CD4-positive, alpha-beta T cell (primary cell): Measurements from ENCODE around the gene KDR. TPM values are rescaled to one million over a fixed set of nuclear protein-coding genes. Genes with fewer than 3 reads are reported as not detected.

Experiments used
- ATAC-seq: fragments of 200-7000 bp; cut with Tn5 transposase; one replicate; pipeline ENCODE4 v1.10.0; 2022; ENCODE audit warnings: mild to moderate bottlenecking; ENCODE audit not compliant: poor library complexity
- CTCF ChIA-PET: fragments of 350-600 bp; sonication (Branson Sonifier 250); formaldehyde crosslinking; loops from one replicate; lab custom pipeline; 2021; ENCODE audit warnings: antibody characterized with exemption, inconsistent platforms; lab: Charles Lee
- POLR2A ChIA-PET: fragments of 350-600 bp; sonication (Branson Sonifier 250); formaldehyde crosslinking; loops from one replicate; lab custom pipeline; 2021; ENCODE audit warnings: antibody characterized with exemption, inconsistent platforms; lab: Charles Lee
- DNase-seq, 14 experiments: peaks; one replicate each; pipeline ENCODE4 v3.0.0-alpha.2; 2013 to 2020; ENCODE audit warnings: mixed read lengths in 2 of 14
- H3K27ac ChIP-seq, 2 donors: one replicate each; pipeline versions ENCODE4 v1.5.1 to v1.7.0; 2013; ENCODE audit warnings: low read length in 2 of 2, low read depth in 1 of 2, mild to moderate bottlenecking in 1 of 2
- H3K27me3 ChIP-seq, 2 experiments: 1 replicate in 1 of 2; 2 replicates in 1 of 2; pipeline versions ENCODE4 v1.6.1 to v1.7.0; 2013; ENCODE audit warnings: low read length in 2 of 2, control low read depth in 1 of 2, mild to moderate bottlenecking in 1 of 2, moderate library complexity in 1 of 2; ENCODE audit not compliant: insufficient read depth in 2 of 2, control insufficient read depth in 1 of 2
- H3K36me3 ChIP-seq: one replicate; pipeline ENCODE4 v1.6.1; 2013; ENCODE audit warnings: low read length, control low read depth; ENCODE audit not compliant: insufficient read depth
- H3K4me1 ChIP-seq: one replicate; pipeline ENCODE4 v1.6.1; 2013; ENCODE audit warnings: low read length, control low read depth; ENCODE audit not compliant: insufficient read depth
- H3K4me3 ChIP-seq: one replicate; pipeline ENCODE4 v1.5.1; 2013; ENCODE audit warnings: mild to moderate bottlenecking, low read length, moderate library complexity
- H3K9me3 ChIP-seq, 2 experiments: 1 replicate in 1 of 2; 2 replicates in 1 of 2; pipeline versions ENCODE4 v1.6.1 to v1.7.0; 2013; ENCODE audit warnings: low read length in 2 of 2, mild to moderate bottlenecking in 2 of 2, control low read depth in 1 of 2, moderate library complexity in 1 of 2; ENCODE audit not compliant: control insufficient read depth in 1 of 2, insufficient read depth in 1 of 2
- H3K27ac Mint-ChIP-seq: one replicate; pipeline ENCODE4 v1.8.0; 2020; ENCODE audit warnings: mixed read lengths
- H3K27me3 Mint-ChIP-seq: one replicate; pipeline ENCODE4 v1.8.0; 2021; ENCODE audit warnings: mixed read lengths
- H3K36me3 Mint-ChIP-seq: one replicate; pipeline ENCODE4 v1.8.0; 2021; ENCODE audit warnings: low read depth, mixed read lengths
- H3K4me1 Mint-ChIP-seq: one replicate; pipeline ENCODE4 v1.8.0; 2021; ENCODE audit warnings: low read depth, mixed read lengths
- H3K4me3 Mint-ChIP-seq: one replicate; pipeline ENCODE4 v1.8.0; 2020; ENCODE audit warnings: mild to moderate bottlenecking, mixed read lengths
- H3K9me3 Mint-ChIP-seq: one replicate; pipeline ENCODE4 v1.8.0; 2020; ENCODE audit warnings: mixed read lengths
- CTCF ChIP-seq: fragments of 200-600 bp; IDR thresholded peaks from one replicate; pipeline ENCODE4 v1.8.0; 2022; ENCODE audit warnings: antibody characterized with exemption, mild to moderate bottlenecking
- intact Hi-C, 2 experiments: fragments of 100-400 bp; cut with DNase I in 1 of 2; cut with micrococcal nuclease in 1 of 2; formaldehyde crosslinking; loops; one replicate each; pipeline versions ENCODE4 v1.15.1 to v1.9.0; 2023 to 2025; cut with DNase I, micrococcal nuclease
- total RNA-seq, 174 experiments: library from RNA in 2 of 174; stranded (reverse) in 2 of 174; gene quantifications; one replicate each; pipeline ENCODE4 v1.2.3 and lab custom pipeline; 2021 to 2026

The KDR gene
- total RNA-seq, 2 experiments from 2014 or later, result not detected

GRCh38 chr4:55080174-55080865 is 45.1 kb downstream of the KDR start:
- TF ChIP-seq CTCF, result no peak
- ATAC-seq (no peak), DNase-seq (no peak)
- H3K27me3 ChIP-seq, result peaks cover 0 to 9% of the 10 kb centered on the region in 2 experiments
- Mint-ChIP-seq H3K27me3 (peaks cover 29% of the 10 kb centered on the region), H3K4me3 (no peak overlapping the region), H3K4me1 (no peaks in the 10 kb centered on the region), H3K36me3 (no peaks in the 10 kb centered on the region), H3K9me3 (no peaks in the 10 kb centered on the region), H3K27ac (no peak overlapping the region)
- CTCF ChIA-PET, result no interaction called here
- no peaks in the 10 kb centered on the region for H3K9me3 ChIP-seq
- POLR2A ChIA-PET, result no interaction called here
- no peak overlapping the region for H3K4me3 ChIP-seq
- H3K4me1 ChIP-seq, result no peaks in the 10 kb centered on the region
- intact Hi-C loops, result no loop called here
- H3K36me3 ChIP-seq, result no peaks in the 10 kb centered on the region
- H3K27ac ChIP-seq, result no peak overlapping the region

- intact Hi-C loops, result no loop called here
- Mint-ChIP-seq H3K27ac (no peak overlapping the region), H3K4me1 (no peaks in the 10 kb centered on the region), H3K4me3 (no peak overlapping the region), H3K27me3 (peaks cover 23% of the 10 kb centered on the region), H3K9me3 (no peaks in the 10 kb centered on the region), H3K36me3 (no peaks in the 10 kb centered on the region)
- no peaks in the 10 kb centered on the region for H3K36me3 ChIP-seq
- ChIA-PET POLR2A (no interaction called here), CTCF (no interaction called here)
- H3K4me1 ChIP-seq, result no peaks in the 10 kb centered on the region
- H3K27me3 ChIP-seq, result peaks cover 0 to 11% of the 10 kb centered on the region in 2 experiments
- H3K27ac ChIP-seq, result no peak overlapping the region
- no peak for ATAC-seq
- DNase-seq, result no peak
- TF ChIP-seq CTCF, result no peak
- H3K4me3 ChIP-seq, result no peak overlapping the region
- no peaks in the 10 kb centered on the region for H3K9me3 ChIP-seq
Measured at GRCh38 chr4:55079451-55080173, 45.8 kb downstream of the KDR start.

- Mint-ChIP-seq H3K36me3 (no peaks in the 10 kb centered on the region), H3K27me3 (peaks cover 19% of the 10 kb centered on the region), H3K27ac (no peak overlapping the region), H3K9me3 (no peaks in the 10 kb centered on the region), H3K4me1 (no peaks in the 10 kb centered on the region), H3K4me3 (no peak overlapping the region)
- intact Hi-C loops, result no loop called here
- Histone ChIP-seq H3K36me3 (no peaks in the 10 kb centered on the region), H3K27me3 (peaks cover 0 to 13% of the 10 kb centered on the region in 2 experiments), H3K4me3 (no peak overlapping the region), H3K27ac (no peak overlapping the region), H3K4me1 (no peaks in the 10 kb centered on the region), H3K9me3 (no peaks in the 10 kb centered on the region)
- POLR2A ChIA-PET, result no interaction called here
- TF ChIP-seq CTCF, result no peak
- CTCF ChIA-PET, result no interaction called here
- ATAC-seq (no peak), DNase-seq (no peak)
Measured at GRCh38 chr4:55078987-55079386, 46.4 kb downstream of the KDR start.
